ENCODE measurements around the gene KMT5B. TPM values are rescaled to one million over a fixed set of nuclear protein-coding genes. Genes with fewer than 3 reads are reported as not detected.

The KMT5B gene
- total and polyA plus RNA-seq, 10 of the 15 experiments (the other 5 are each of a cell fraction or from before 2014, with no cell fraction given), result 4.7 to 21.8 (median 18.0) TPM

- SMC1A ChIA-PET (ENCODE audit: uncharacterized antibody, unreplicated experiment), result interaction anchor here (1.5 kb wide), 1 partner anchor 10 kb away, joined by 3 read pairs; no protein-coding TSS in a partner anchor
- Histone ChIP-seq H3K4me2 (ENCODE audit: control insufficient read depth, insufficient read depth) (no peak overlapping the region), H3K36me3 (ENCODE audit: control insufficient read depth in 2 of 2, insufficient read depth in 2 of 2, low read length in 1 of 2) (peaks cover 0 to 7% of the 10 kb centered on the region in 2 experiments; a peak in 1 of 4 replicates), H3K9me3 (replicated peaks; ENCODE audit: control insufficient read depth, insufficient read depth, low read length) (no peaks in the 10 kb centered on the region), H3K9ac (ENCODE audit: control insufficient read depth, insufficient read depth, low read length) (no peak overlapping the region), H3K79me2 (ENCODE audit: control insufficient read depth, insufficient read depth, low read length) (no peaks in the 10 kb centered on the region), H3K27me3 (replicated peaks in 1 of 2; ENCODE audit: control insufficient read depth in 2 of 2, insufficient read depth in 2 of 2, low read length in 1 of 2) (no peaks in the 10 kb centered on the region), H4K20me1 (ENCODE audit: control insufficient read depth, insufficient read depth) (no peaks in the 10 kb centered on the region), H3K4me3 (no peak overlapping the region), H3K27ac (ENCODE audit: control insufficient read depth, insufficient read depth) (no peak overlapping the region), H3K4me1 (ENCODE audit: control insufficient read depth, insufficient read depth, low read length) (no peaks in the 10 kb centered on the region), H2AFZ (ENCODE audit: control insufficient read depth, low read depth, low read length) (no peak overlapping the region)
- WGBS (ENCODE audit: insufficient coverage, insufficient replicate concordance, low lambda C conversion rate, missing lambda C conversion rate), result 94% methylated on average over 9 of the region's 9 CpGs
- intact Hi-C loops (cut with micrococcal nuclease; ENCODE audit: unreplicated experiment) (no loop called here), in situ Hi-C loops (cut with MboI) (no loop called here)
- ATAC-seq (no peak), FAIRE-seq (no peak), DNase-seq (ENCODE audit: low read depth, low spot score) (no peak)
- POLR2A ChIA-PET, result no interaction called here
- RAD21 ChIA-PET (ENCODE audit: unreplicated experiment), result no interaction called here
- no TSS peak for BruUV-seq (replicated peaks)
- TF ChIP-seq LARP7 (IDR thresholded peaks at IDR 0.05) (no peak), BMI1 (IDR thresholded peaks at IDR 0.05; ENCODE audit: borderline replicate concordance) (no peak), ZZZ3 (IDR thresholded peaks at IDR 0.05; ENCODE audit: control insufficient read depth, insufficient read length, low read depth) (no peak), IRF4 (IDR thresholded peaks at IDR 0.05; ENCODE audit: low read depth, low read length) (no peak), ZNF24 (IDR thresholded peaks at IDR 0.05) (no peak)
- CTCF ChIA-PET, result interaction anchor here (1.3 to 1.4 kb wide), 2 partner anchors 18 to 50 kb away, joined by 3 read pairs; no protein-coding TSS in a partner anchor
These were observed 53.9 kb downstream of the KMT5B start for GRCh38 chr11:68159161-68159560.

- SMC1A ChIA-PET (ENCODE audit: uncharacterized antibody, unreplicated experiment), result interaction anchor here (1.1 kb wide), 1 partner anchor 9 kb away, joined by 3 read pairs; no protein-coding TSS in a partner anchor
- H3K4me3 ChIP-seq, result no peak overlapping the region
- no TSS peak for BruUV-seq (replicated peaks)
- TF ChIP-seq RELA (IDR thresholded peaks at IDR 0.05; ENCODE audit: borderline replicate concordance, partially characterized antibody), result no peak
- no peak for TF ChIP-seq TBL1XR1 (IDR thresholded peaks at IDR 0.05; ENCODE audit: low read depth, low read length)
- no peak for TF ChIP-seq NR2C2 (IDR thresholded peaks at IDR 0.05; ENCODE audit: borderline replicate concordance, control insufficient read depth, insufficient read length, low read depth)
- TF ChIP-seq CBX5 (IDR thresholded peaks at IDR 0.05; ENCODE audit: low read depth), result no peak
- TF ChIP-seq JUNB (IDR thresholded peaks at IDR 0.05), result no peak
- no peak for TF ChIP-seq IKZF1 (conservative IDR thresholded peaks at IDR 0.05)
- no peak for TF ChIP-seq NFXL1 (IDR thresholded peaks at IDR 0.05; ENCODE audit: borderline replicate concordance)
- no peak for TF ChIP-seq ZBTB33 (IDR thresholded peaks at IDR 0.05)
- TF ChIP-seq NFIC (IDR thresholded peaks at IDR 0.05; ENCODE audit: low read depth, low read length), result no peak
- no peak for TF ChIP-seq ATF3 (IDR thresholded peaks at IDR 0.05; ENCODE audit: borderline replicate concordance, extremely low read depth, low read depth, low read length)
- TF ChIP-seq BHLHE40 (IDR thresholded peaks at IDR 0.05; ENCODE audit: borderline replicate concordance in 1 of 2, low read depth in 2 of 2, low read length in 1 of 2), result no peak
These were observed 54.5 kb downstream of the KMT5B start for GRCh38 chr11:68158580-68158979.

More at GRCh38 chr11:68158580-68158979, 54.5 kb downstream of the KMT5B start:
- Histone ChIP-seq H3K4me1 (ENCODE audit: control insufficient read depth, insufficient read depth, low read length) (no peaks in the 10 kb centered on the region), H3K4me2 (ENCODE audit: control insufficient read depth, insufficient read depth) (no peak overlapping the region), H3K36me3 (ENCODE audit: control insufficient read depth in 2 of 2, insufficient read depth in 2 of 2, low read length in 1 of 2) (peaks cover 0 to 7% of the 10 kb centered on the region in 2 experiments; a peak in 1 of 4 replicates), H3K9me3 (replicated peaks; ENCODE audit: control insufficient read depth, insufficient read depth, low read length) (no peaks in the 10 kb centered on the region), H3K27me3 (replicated peaks in 1 of 2; ENCODE audit: control insufficient read depth in 2 of 2, insufficient read depth in 2 of 2, low read length in 1 of 2) (no peaks in the 10 kb centered on the region), H3K79me2 (ENCODE audit: control insufficient read depth, insufficient read depth, low read length) (no peaks in the 10 kb centered on the region), H3K27ac (ENCODE audit: control insufficient read depth, insufficient read depth) (no peak overlapping the region), H3K9ac (ENCODE audit: control insufficient read depth, insufficient read depth, low read length) (no peak overlapping the region), H4K20me1 (ENCODE audit: control insufficient read depth, insufficient read depth) (no peaks in the 10 kb centered on the region), H2AFZ (ENCODE audit: control insufficient read depth, low read depth, low read length) (no peak overlapping the region)
- intact Hi-C loops (cut with micrococcal nuclease; ENCODE audit: unreplicated experiment) (no loop called here), in situ Hi-C loops (cut with MboI) (no loop called here)
- ATAC-seq (no peak), FAIRE-seq (no peak), DNase-seq (ENCODE audit: low read depth, low spot score) (no peak)
- ChIA-PET POLR2A (no interaction called here), RAD21 (ENCODE audit: unreplicated experiment) (no interaction called here), CTCF (interaction anchor here (0.6 to 1.4 kb wide), 4 partner anchors 19 to 76 kb away, joined by 3 read pairs; no protein-coding TSS in a partner anchor)
- WGBS (ENCODE audit: insufficient coverage, insufficient replicate concordance, low lambda C conversion rate, missing lambda C conversion rate), result 95% methylated on average over 14 of the region's 14 CpGs
